Measurements from ENCODE around the gene PROS1.

DNA sequence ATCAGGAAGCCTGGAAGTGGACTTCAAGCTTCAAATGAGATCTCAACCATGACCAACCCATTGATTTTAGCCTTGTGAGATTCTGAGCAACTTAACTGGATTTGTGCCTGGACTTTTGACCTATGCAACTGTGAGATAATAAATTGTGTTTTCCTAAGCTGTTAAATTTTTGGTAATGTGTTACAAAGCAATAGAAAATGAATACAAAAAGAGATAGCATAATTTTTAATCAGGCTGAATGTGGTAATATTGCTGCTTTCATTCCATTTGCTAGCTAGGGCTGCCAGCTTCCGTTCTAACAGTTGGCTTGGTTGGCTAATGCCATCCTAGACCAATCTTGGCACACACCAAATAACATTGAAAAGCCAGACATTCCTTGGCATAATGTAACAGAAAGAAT lies 12.2 kb downstream of the PROS1 start:
- TF ChIP-seq POLR2A (IDR thresholded peaks at IDR 0.05; ENCODE audit: low read depth, low read length) (no peak), POLR2AphosphoS5 (IDR thresholded peaks at IDR 0.05; ENCODE audit: low read depth, low read length) (no peak), TAF1 (IDR thresholded peaks at IDR 0.05; ENCODE audit: borderline replicate concordance, low read depth, low read length) (no peak)
